DOHH2 (cell line): ENCODE measurements around the gene EN1.

Source experiments
- H3F3A ChIP-seq: fragments of 200-600 bp; sonication (generic), shearing (Covaris generic); 2 replicates; pipeline ENCODE4 v1.6.0; 2016; ENCODE audit warnings: antibody characterized with exemption, mild to moderate bottlenecking; ENCODE audit not compliant: control insufficient read depth, insufficient read depth
- H3K27ac ChIP-seq: fragments of 200-600 bp; sonication (generic); 2 replicates; pipeline ENCODE4 v1.5.1; 2014; ENCODE audit warnings: low read depth, mild to moderate bottlenecking, low read length, moderate library complexity
- H3K27me3 ChIP-seq: fragments of 200-600 bp; sonication (generic); 2 replicates; pipeline ENCODE4 v1.6.1; 2014; ENCODE audit warnings: mild to moderate bottlenecking, low read length, mixed read lengths; ENCODE audit not compliant: control insufficient read depth
- H3K36me3 ChIP-seq: fragments of 200-600 bp; sonication (generic); 2 replicates; pipeline ENCODE4 v1.6.1; 2014; ENCODE audit warnings: mild to moderate bottlenecking, low read length, moderate library complexity, mixed read lengths; ENCODE audit not compliant: control insufficient read depth
- H3K4me1 ChIP-seq: fragments of 200-600 bp; sonication (generic); 2 replicates; pipeline ENCODE4 v1.6.1; 2014; ENCODE audit warnings: mild to moderate bottlenecking, low read length, mixed read lengths; ENCODE audit not compliant: control insufficient read depth
- H3K4me2 ChIP-seq: fragments of 200-600 bp; sonication (generic); 2 replicates; pipeline ENCODE4 v1.6.0; 2014; ENCODE audit warnings: mild to moderate bottlenecking, low read length, moderate library complexity
- H3K4me3 ChIP-seq: fragments of 200-600 bp; sonication (generic); 2 replicates; pipeline ENCODE4 v1.5.1; 2014; ENCODE audit warnings: mild to moderate bottlenecking, low read length, mixed read lengths
- H3K79me2 ChIP-seq: fragments of 200-600 bp; sonication (generic); 2 replicates; pipeline ENCODE4 v1.6.1; 2014; ENCODE audit warnings: mild to moderate bottlenecking, low read length, mixed read lengths; ENCODE audit not compliant: control insufficient read depth
- H3K9me2 ChIP-seq: fragments of 200-600 bp; sonication (generic); replicated peaks from 2 replicates; pipeline ENCODE4 v1.6.1; 2014; ENCODE audit warnings: mild to moderate bottlenecking, low read length, mixed read lengths; ENCODE audit not compliant: control insufficient read depth
- H3K9me3 ChIP-seq: fragments of 200-600 bp; sonication (generic); 2 replicates; pipeline ENCODE4 v1.6.1; 2014; ENCODE audit warnings: antibody characterized with exemption, low read length, mixed read lengths; ENCODE audit not compliant: control insufficient read depth, insufficient read depth
- H4K20me1 ChIP-seq: fragments of 200-600 bp; sonication (generic); 2 replicates; pipeline ENCODE4 v1.6.0; 2014; ENCODE audit warnings: low read depth, mild to moderate bottlenecking, antibody characterized with exemption, low read length, moderate library complexity; ENCODE audit not compliant: control insufficient read depth, insufficient read depth
- CTCF ChIP-seq: fragments of 200-600 bp; sonication (generic); IDR thresholded peaks from one replicate; pipeline ENCODE4 v1.5.1; 2014; ENCODE audit warnings: antibody characterized with exemption, mild to moderate bottlenecking, low read depth, low read length; ENCODE audit not compliant: poor library complexity, severe bottlenecking
- EZH2phosphoT487 ChIP-seq: fragments of 200-600 bp; sonication (generic); IDR thresholded peaks from 2 replicates; pipeline ENCODE4 v1.6.1; 2017; ENCODE audit warnings: borderline replicate concordance, mild to moderate bottlenecking, antibody characterized with exemption, low read length, moderate library complexity, mixed read lengths

The EN1 gene

GRCh38 chr2:118838741-118839455, 8.6 kb downstream of the EN1 start:
- Histone ChIP-seq H3K4me2 (no peak overlapping the region), H3K9me2 (no peaks in the 10 kb centered on the region), H3K4me3 (no peak overlapping the region), H4K20me1 (no peaks in the 10 kb centered on the region), H3K36me3 (no peaks in the 10 kb centered on the region), H3K27me3 (peaks cover 18% of the 10 kb centered on the region), H3K79me2 (no peaks in the 10 kb centered on the region), H3K4me1 (no peaks in the 10 kb centered on the region), H3F3A (no peaks in the 10 kb centered on the region), H3K27ac (no peak overlapping the region), H3K9me3 (no peaks in the 10 kb centered on the region)
- TF ChIP-seq CTCF, result no peak
- TF ChIP-seq EZH2phosphoT487, result no peak

GRCh38 chr2:118837621-118838020, 9.8 kb downstream of the EN1 start:
- H3K4me2 ChIP-seq, result no peak overlapping the region
- no peaks in the 10 kb centered on the region for H3K79me2 ChIP-seq
- H3K4me3 ChIP-seq, result no peak overlapping the region
- H3K9me2 ChIP-seq, result no peaks in the 10 kb centered on the region
- H3K27ac ChIP-seq, result no peak overlapping the region
- TF ChIP-seq EZH2phosphoT487 (no peak), CTCF (no peak)
- no peaks in the 10 kb centered on the region for H3K9me3 ChIP-seq
- H4K20me1 ChIP-seq, result no peaks in the 10 kb centered on the region
- no peaks in the 10 kb centered on the region for H3F3A ChIP-seq
- H3K36me3 ChIP-seq, result no peaks in the 10 kb centered on the region
- no peaks in the 10 kb centered on the region for H3K4me1 ChIP-seq
- peaks cover 22% of the 10 kb centered on the region for H3K27me3 ChIP-seq

DNA sequence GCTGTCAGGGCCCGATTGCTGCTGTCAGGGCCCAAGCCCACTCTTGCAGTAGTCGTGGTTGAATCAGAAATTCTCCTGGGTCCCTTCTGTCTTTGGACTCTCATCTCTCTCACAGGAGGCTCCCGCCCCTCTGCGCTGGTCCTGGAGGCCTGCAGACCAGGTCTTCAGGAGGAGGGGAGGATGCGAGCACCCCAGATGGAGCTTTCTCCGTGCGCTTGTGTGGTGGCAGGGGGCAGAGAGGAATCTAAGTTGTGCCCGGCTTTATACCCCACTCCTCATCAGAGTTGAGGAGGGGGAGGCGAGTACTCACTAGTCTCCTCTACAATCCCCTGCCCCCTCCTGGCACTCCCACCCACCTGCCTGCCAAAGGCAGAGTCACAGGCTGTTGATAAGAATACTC, 10.4 kb downstream of the EN1 start:
- no peaks in the 10 kb centered on the region for H3K9me2 ChIP-seq
- H3K79me2 ChIP-seq, result no peaks in the 10 kb centered on the region
- no peak overlapping the region for H3K4me3 ChIP-seq
- H4K20me1 ChIP-seq, result no peaks in the 10 kb centered on the region
- no peaks in the 10 kb centered on the region for H3K36me3 ChIP-seq
- no peaks in the 10 kb centered on the region for H3K4me1 ChIP-seq
- no peak for TF ChIP-seq EZH2phosphoT487
- TF ChIP-seq CTCF, result no peak
- no peak overlapping the region for H3K27ac ChIP-seq
- H3K27me3 ChIP-seq, result peaks cover 27% of the 10 kb centered on the region
- no peaks in the 10 kb centered on the region for H3F3A ChIP-seq
- no peaks in the 10 kb centered on the region for H3K9me3 ChIP-seq
- H3K4me2 ChIP-seq, result no peak overlapping the region
